Activated T-helper 17 cell treated with anti-CD3 and anti-CD28 coated beads, Interleukin-2, amount 50 U/mL, for 72 hours (primary cell): ENCODE data around the gene SLC10A1. TPM values are rescaled to one million over a fixed set of nuclear protein-coding genes. Genes with fewer than 3 reads are reported as not detected.

Experiments used
- ATAC-seq: fragments of 150-1000 bp; cut with Tn5 transposase; replicated peaks from 2 replicates; pipeline ENCODE4 v1.10.0; 2021; ENCODE audit warnings: mild to moderate bottlenecking, moderate library complexity
- H3K27ac Mint-ChIP-seq: one replicate; pipeline ENCODE4 v1.8.0; 2022; ENCODE audit warnings: mixed read lengths
- H3K27me3 Mint-ChIP-seq: one replicate; pipeline ENCODE4 v1.8.0; 2022; ENCODE audit warnings: mixed read lengths
- H3K36me3 Mint-ChIP-seq: one replicate; pipeline ENCODE4 v1.8.0; 2022; ENCODE audit warnings: low read depth, mild to moderate bottlenecking, mixed read lengths
- H3K4me1 Mint-ChIP-seq: one replicate; pipeline ENCODE4 v1.8.0; 2022; ENCODE audit warnings: mixed read lengths
- H3K4me3 Mint-ChIP-seq: one replicate; pipeline ENCODE4 v1.8.0; 2022; ENCODE audit warnings: mild to moderate bottlenecking, mixed read lengths
- H3K9me3 Mint-ChIP-seq: one replicate; pipeline ENCODE4 v1.8.0; 2022; ENCODE audit warnings: mixed read lengths
- total RNA-seq, 2 donors: library from RNA; stranded (reverse); gene quantifications; one replicate each; pipeline ENCODE4 v1.2.3, GENCODE V29; 2022

SLC10A1 gene
- total RNA-seq, 2 donors from 2014 or later: not detected

DNA sequence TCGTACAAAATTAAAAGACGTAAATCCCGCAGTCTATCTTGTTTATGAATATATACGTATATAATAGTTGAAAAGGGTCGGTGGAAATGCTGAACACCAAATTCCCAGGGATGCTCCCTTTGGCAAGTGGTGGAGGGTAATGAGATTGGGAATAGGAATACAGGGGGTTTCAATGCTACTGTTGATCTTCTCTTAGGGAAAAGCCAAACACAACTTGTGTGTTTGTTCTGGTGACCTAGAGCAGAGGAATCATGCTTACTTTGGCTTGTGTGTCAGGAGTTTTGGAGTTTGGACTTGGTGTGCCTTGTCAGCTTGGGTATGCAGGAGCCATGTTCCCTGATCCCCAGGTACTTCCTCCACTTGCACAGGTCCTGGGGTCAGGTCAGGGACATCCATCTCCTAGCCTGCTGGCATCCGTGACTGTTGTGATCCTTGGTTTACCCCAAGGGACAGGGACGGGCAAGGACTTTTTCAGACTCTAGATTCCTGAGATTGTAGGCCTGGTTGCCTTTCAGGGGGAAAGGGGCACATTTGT is 4.1 kb downstream of the SLC10A1 start:
- ATAC-seq: no peak
- no peaks in the 10 kb centered on the region for H3K9me3 Mint-ChIP-seq
- no peak overlapping the region for H3K4me3 Mint-ChIP-seq
- H3K4me1 Mint-ChIP-seq: no peaks in the 10 kb centered on the region
- H3K36me3 Mint-ChIP-seq: no peaks in the 10 kb centered on the region
- H3K27me3 Mint-ChIP-seq: no peaks in the 10 kb centered on the region
- H3K27ac Mint-ChIP-seq: no peak overlapping the region

DNA sequence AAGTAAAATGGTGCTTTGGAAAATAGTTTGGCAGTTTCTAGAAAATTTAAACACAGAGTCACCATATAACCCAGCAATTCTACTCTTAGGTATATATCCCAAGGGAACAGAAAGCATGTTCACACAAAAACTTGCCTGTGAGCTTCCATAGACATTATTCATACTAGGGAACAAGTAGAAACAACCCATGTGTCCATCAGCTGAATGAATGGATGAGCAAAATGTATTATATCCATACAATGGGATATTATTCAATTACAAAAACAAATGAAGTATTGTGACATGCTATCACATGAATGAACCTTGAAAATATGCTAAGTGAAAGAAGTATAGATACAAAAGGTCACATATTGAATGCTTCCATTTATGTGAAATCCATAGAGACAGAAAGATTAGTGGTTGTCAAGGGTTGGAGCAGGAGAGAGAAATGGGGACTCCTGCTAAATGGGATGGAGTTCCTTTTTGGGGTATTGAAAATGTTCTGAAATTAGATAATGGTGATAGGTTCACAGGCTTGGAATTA is 7.9 kb downstream of the SLC10A1 start:
- no peaks in the 10 kb centered on the region for H3K9me3 Mint-ChIP-seq
- ATAC-seq: no peak

DNA sequence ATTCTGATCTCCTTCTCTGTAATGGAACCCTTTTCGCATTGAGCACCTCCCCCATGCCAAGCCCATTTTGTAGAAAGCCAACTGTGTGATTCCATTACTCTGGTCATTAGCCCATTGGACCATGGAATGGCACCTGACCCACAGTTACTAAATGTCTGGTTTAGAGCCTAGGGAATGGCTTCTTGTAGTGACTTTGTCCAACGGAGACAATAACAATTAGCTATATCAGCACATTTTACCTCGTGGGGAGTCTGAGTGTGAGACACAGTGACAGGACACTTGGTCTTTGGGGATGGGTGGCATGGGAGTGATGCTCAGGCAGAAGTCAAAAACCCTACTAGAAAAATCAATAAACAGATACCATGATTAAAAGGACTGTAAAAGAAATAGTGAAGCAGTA is 10.4 kb downstream of the SLC10A1 start:
- H3K4me1 Mint-ChIP-seq: no peaks in the 10 kb centered on the region
- no peak overlapping the region for H3K27ac Mint-ChIP-seq
- no peaks in the 10 kb centered on the region for H3K9me3 Mint-ChIP-seq
- H3K27me3 Mint-ChIP-seq: no peaks in the 10 kb centered on the region
- H3K36me3 Mint-ChIP-seq: no peaks in the 10 kb centered on the region
- ATAC-seq: no peak
- H3K4me3 Mint-ChIP-seq: no peak overlapping the region

More for the DNA sequence above, 7.9 kb downstream of the SLC10A1 start:
- Mint-ChIP-seq H3K36me3 (no peaks in the 10 kb centered on the region), H3K4me1 (no peaks in the 10 kb centered on the region), H3K4me3 (no peak overlapping the region), H3K27me3 (no peaks in the 10 kb centered on the region), H3K27ac (no peak overlapping the region)

DNA sequence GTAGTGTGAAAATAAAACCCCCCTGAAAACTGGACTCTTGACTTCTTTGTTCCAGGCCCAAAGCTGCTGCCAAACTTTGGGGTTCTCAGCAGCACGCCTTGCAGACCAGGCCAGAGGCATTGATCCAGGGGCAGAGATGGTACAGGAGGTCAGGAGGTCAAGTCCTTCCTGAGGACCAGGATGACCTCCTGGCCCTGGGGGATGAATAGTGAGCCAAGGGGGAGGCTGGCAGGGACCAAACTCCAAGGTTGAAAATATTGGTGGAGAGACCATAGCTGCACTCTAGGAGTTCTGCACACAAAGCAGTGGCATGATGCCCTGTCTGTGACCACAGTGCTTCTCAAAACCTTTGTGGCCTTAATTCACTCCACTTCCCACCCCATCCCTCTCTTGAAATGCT is 12.1 kb downstream of the SLC10A1 start:
- no peaks in the 10 kb centered on the region for H3K27me3 Mint-ChIP-seq
- no peak overlapping the region for H3K27ac Mint-ChIP-seq
- no peak overlapping the region for H3K4me3 Mint-ChIP-seq
- no peak for ATAC-seq
- peaks cover 15% of the 10 kb centered on the region for H3K36me3 Mint-ChIP-seq
- H3K9me3 Mint-ChIP-seq: no peaks in the 10 kb centered on the region
- peaks cover 5% of the 10 kb centered on the region for H3K4me1 Mint-ChIP-seq

DNA sequence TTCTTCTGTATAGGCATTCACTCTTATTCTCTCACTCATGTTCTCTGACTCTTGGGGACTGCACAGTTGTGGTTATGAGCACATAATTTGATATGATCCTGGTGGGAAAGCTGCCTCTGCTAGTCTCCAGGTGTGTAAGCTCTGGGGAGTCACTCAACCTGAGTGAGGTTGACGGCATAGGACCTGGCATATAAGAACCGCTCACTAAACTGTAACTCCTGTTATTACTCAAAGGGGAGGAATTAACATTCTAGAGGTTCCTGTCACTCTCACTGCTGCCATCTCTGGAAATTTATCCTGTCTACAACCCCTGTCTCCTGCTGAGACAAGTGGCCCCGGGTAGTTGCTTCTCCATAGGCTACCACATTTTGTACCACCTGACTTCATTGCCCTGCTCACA is 16.1 kb downstream of the SLC10A1 start:
- ATAC-seq: peak; percentile 62
- Mint-ChIP-seq H3K4me3 (no peak overlapping the region), H3K36me3 (peaks cover 55% of the 10 kb centered on the region), H3K27me3 (no peaks in the 10 kb centered on the region), H3K27ac (no peak overlapping the region), H3K9me3 (no peaks in the 10 kb centered on the region), H3K4me1 (peaks cover 23% of the 10 kb centered on the region)

DNA sequence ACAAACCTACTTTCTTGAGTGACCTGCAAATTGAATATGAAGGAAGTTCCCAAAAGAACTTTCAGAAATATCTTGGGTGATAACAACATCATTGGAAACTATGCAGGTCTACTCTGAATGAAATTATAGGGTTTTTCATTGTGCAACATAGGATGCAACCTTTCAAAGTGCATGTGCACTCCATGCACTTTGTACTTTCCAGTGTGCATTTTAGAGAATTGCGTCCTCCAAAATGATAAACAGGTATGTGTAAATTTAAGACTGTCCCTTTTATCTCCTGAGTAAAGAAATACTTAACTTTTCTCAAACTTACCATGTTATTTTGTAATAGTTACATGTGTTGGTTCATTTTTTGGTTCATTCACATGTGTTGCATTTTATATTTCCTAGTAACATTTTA is 16.9 kb downstream of the SLC10A1 start:
- H3K27ac Mint-ChIP-seq: no peak overlapping the region
- H3K27me3 Mint-ChIP-seq: no peaks in the 10 kb centered on the region
- H3K4me3 Mint-ChIP-seq: no peak overlapping the region
- H3K4me1 Mint-ChIP-seq: peaks cover 28% of the 10 kb centered on the region
- ATAC-seq: no peak
- peaks cover 63% of the 10 kb centered on the region for H3K36me3 Mint-ChIP-seq
- H3K9me3 Mint-ChIP-seq: no peaks in the 10 kb centered on the region

DNA sequence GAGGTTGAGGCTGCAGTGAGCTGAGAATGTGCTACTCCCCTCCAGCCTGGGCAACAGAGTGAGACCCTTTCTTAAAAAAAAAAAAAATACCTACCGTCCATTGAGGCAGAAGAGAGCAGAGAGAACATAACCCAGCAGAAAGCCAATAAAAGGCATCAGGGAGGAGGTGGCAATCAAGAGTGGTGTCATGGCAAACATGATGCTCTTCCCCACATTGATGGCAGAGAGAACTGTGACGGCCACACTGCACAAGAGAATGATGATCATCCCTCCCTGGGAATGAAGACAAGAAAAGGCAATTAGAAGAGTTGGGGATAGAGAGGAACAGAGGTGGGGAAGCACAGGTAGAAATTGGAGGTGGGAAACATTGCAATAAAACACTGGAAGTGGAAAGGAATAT is 18.0 kb downstream of the SLC10A1 start:
- H3K4me3 Mint-ChIP-seq: no peak overlapping the region
- no peaks in the 10 kb centered on the region for H3K27me3 Mint-ChIP-seq
- H3K36me3 Mint-ChIP-seq: peaks cover 73% of the 10 kb centered on the region
- no peak for ATAC-seq
- no peak overlapping the region for H3K27ac Mint-ChIP-seq
- no peaks in the 10 kb centered on the region for H3K9me3 Mint-ChIP-seq
- H3K4me1 Mint-ChIP-seq: peaks cover 28% of the 10 kb centered on the region

DNA sequence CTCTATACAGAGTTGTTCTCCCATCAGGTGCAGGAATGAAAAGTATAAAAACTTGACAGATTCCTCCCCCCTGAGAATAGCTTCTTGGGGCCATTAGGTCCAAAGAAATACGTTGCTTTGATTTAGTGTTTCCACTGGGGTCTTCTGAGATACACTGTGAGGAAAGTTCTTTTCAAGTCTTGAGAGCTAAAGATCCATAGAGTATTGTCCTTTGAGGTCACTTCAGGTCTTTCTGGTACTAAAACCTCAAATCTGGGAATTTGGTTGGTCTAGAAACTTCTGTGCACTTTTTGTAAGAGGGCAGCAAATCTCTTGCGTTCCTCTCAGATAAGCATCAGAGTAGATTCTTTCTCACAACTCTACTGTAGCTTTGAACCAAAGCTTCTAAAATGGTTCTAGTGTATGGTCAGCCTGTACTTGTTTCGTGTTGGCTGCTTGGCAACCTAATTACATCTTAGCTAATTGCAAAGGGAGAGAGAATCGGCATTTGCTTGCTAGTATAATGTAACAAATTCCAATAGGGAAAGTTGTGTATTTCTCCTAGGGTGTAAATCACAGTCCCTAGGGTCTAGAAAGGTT is 20.1 kb downstream of the SLC10A1 start:
- Mint-ChIP-seq H3K9me3 (no peaks in the 10 kb centered on the region), H3K27ac (peak overlapping the region; percentile 44), H3K4me1 (peaks cover 33% of the 10 kb centered on the region), H3K4me3 (peak overlapping the region; percentile 43), H3K36me3 (peaks cover 94% of the 10 kb centered on the region), H3K27me3 (no peaks in the 10 kb centered on the region)
- no peak for ATAC-seq

DNA sequence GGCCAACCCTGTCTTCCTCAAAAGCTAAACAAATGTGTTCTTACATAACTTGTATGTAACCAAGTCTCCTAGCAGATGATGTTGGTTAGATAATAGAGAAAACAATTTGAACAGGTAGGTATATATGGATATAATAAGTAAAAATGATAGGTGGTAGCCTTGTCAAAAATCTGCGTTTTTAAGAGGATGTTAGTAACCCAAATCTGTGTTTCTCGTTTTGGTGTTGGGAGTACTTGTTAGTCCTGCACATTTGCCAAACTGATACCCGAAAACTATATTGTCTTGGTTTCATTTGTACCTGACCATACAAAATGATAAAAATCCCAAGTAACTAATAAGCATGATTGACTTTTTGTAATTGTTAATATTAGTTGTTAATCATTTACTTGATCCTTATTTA is 22.0 kb downstream of the SLC10A1 start:
- Mint-ChIP-seq H3K4me1 (peaks cover 38% of the 10 kb centered on the region), H3K27me3 (no peaks in the 10 kb centered on the region), H3K9me3 (no peaks in the 10 kb centered on the region), H3K36me3 (peaks cover 99% of the 10 kb centered on the region), H3K27ac (no peak overlapping the region), H3K4me3 (no peak overlapping the region)
- ATAC-seq: no peak

DNA sequence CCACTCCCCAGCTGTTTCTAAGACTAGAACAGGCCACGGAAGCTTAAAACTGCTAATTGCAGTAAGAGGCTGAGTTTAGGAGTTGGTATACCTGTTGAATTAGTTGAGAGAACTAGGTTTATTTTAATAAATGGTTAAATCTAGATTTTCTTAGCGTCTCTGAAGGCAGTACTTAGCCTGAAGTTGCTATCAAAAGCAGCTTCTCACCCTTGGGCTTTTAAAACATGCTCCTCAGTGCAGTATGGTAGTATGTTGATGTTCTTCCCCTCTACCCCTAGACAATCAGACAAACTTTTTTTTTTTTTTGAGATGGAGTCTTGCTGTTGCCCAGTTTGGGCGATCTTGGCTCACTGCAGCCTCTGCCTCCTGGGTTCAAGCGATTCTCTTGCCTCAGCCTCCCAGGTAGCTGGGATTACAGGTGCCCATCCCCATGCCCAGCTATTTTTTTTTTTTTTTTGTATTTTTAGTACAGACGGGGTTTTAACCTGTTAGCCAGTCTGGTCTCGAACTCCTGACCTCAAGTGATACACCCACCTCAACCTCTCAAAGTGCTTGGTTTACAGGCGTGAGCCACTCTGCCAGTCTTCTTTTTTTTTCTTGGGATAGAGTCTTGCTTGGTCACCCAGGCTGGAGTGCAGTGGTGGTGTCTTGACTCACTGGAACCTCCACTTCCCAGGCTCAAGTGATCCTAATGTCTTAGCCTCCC is 23.3 kb downstream of the SLC10A1 start:
- no peaks in the 10 kb centered on the region for H3K9me3 Mint-ChIP-seq
- H3K4me3 Mint-ChIP-seq: peak overlapping the region; percentile 18
- H3K27ac Mint-ChIP-seq: no peak overlapping the region
- peaks cover 43% of the 10 kb centered on the region for H3K4me1 Mint-ChIP-seq
- peaks cover 100% of the 10 kb centered on the region for H3K36me3 Mint-ChIP-seq
- no peak for ATAC-seq
- H3K27me3 Mint-ChIP-seq: no peaks in the 10 kb centered on the region

DNA sequence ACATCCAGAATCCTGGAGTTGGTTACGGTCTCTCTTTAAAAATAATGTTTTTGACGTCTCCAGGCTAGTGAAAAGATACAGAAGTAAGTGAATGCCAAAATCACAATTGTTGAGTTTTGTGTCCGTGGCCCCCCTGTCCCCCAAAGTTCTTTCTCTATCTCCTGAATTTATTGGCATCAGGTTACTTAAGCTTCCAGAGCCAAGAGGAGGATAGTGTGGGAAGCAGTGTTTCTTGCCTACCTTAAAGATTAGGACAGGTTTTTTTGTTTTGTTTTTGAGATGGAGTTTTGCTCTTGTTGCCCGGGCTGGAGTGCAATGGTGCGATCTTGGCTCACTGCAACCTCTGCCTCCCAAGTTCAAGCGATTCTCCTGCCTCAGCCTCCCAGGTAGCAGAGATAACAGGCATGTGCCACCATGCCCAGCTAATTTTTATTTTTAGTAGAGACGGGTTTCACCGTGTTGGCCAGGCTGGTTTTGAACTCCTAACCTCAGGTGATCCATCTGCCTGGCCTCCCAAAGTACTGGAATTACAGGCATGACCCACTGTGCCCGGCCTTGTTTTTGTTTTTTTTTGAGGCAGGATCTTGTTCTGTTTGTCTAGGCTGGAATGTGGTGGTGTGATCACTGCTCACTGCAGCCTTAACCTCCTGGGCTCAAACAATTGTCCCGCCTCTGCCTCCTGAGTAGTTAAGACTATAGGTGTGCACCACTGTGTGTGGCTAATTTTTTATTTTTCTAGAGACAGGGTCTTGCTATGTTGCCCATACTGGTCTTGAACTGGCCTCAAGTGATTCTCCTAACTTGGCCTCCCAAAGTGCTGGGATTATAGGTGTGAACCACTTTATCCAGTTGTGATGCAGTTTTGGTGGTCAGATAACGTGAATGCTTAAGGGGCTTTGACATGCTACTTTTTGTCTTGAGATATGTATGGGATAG is 24.7 kb downstream of the SLC10A1 start:
- no peaks in the 10 kb centered on the region for H3K9me3 Mint-ChIP-seq
- no peak overlapping the region for H3K27ac Mint-ChIP-seq
- no peak for ATAC-seq
- no peaks in the 10 kb centered on the region for H3K27me3 Mint-ChIP-seq
- H3K36me3 Mint-ChIP-seq: peaks cover 100% of the 10 kb centered on the region
- H3K4me3 Mint-ChIP-seq: peak overlapping the region; percentile 18
- H3K4me1 Mint-ChIP-seq: peaks cover 56% of the 10 kb centered on the region

DNA sequence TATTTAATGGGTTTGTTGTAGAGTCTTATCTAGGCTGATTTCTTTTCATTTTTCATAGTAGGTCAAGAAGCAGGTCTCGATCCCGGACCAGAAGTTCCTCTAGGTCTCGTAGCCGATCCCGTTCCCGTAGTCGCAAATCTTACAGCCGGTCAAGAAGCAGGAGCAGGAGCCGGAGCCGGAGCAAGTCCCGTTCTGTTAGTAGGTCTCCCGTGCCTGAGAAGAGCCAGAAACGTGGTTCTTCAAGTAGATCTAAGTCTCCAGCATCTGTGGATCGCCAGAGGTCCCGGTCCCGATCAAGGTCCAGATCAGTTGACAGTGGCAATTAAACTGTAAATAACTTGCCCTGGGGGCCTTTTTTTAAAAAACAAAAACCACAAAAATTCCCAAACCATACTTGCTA is 25.9 kb downstream of the SLC10A1 start:
- Mint-ChIP-seq H3K36me3 (peaks cover 97% of the 10 kb centered on the region), H3K27ac (no peak overlapping the region), H3K9me3 (no peaks in the 10 kb centered on the region), H3K4me3 (peak overlapping the region; percentile 99), H3K27me3 (no peaks in the 10 kb centered on the region), H3K4me1 (peaks cover 44% of the 10 kb centered on the region)
- ATAC-seq: no peak

DNA sequence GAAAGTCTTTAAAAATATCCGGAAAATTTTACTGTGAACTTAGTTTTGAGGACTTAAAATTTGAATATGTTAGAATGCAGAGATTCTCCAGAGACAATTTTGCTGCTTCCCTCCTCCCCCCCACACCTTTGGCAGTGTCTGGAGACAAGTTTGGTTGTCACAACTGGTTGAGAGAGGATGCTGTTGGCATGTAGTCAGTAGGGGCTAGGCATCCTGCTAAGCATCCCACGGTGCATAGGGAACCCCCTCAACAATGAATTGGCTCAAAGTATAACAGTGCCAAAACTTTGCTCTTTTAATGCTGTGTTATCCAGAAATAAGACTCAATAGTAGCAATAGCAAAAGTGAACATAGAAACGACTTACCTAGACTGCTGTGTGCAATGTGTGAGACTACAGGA is 26.5 kb downstream of the SLC10A1 start:
- Mint-ChIP-seq H3K27ac (peak overlapping the region; percentile 48), H3K36me3 (peaks cover 92% of the 10 kb centered on the region), H3K27me3 (no peaks in the 10 kb centered on the region), H3K9me3 (no peaks in the 10 kb centered on the region), H3K4me1 (peaks cover 43% of the 10 kb centered on the region), H3K4me3 (peak overlapping the region; percentile 99)
- ATAC-seq: no peak

DNA sequence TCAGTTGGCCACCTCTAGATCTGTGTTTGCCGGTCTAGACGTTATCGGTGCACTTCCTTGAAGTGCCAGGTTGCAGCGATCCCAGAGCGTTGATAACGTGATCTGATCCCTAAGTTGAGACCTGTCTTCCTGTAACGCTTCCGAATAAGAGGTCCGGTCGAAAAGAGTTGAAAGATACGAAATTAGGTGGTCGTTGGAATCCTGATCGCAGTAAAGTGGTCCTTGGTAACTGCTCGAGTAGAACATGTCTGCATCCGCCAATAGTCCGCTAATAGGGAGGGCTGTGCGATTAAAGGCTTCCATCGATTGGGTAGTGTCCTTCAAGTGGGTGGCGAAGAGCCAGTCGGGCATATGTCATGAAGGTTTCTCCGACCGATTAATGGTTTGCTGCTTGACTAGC is 27.4 kb downstream of the SLC10A1 start:
- peaks cover 82% of the 10 kb centered on the region for H3K36me3 Mint-ChIP-seq
- ATAC-seq: no peak

More for the DNA sequence above, 27.4 kb downstream of the SLC10A1 start:
- Mint-ChIP-seq H3K9me3 (no peaks in the 10 kb centered on the region), H3K27ac (peak overlapping the region; percentile 48), H3K27me3 (no peaks in the 10 kb centered on the region), H3K4me3 (peak overlapping the region; percentile 99), H3K4me1 (peaks cover 42% of the 10 kb centered on the region)
